Peyer's patch (tissue), 4 donors: ENCODE measurements around the gene LRBA. TPM values are rescaled to one million over a fixed set of nuclear protein-coding genes. Genes with fewer than 3 reads are reported as not detected.

Experiments used
- DNase-seq, 3 donors: peaks; one replicate each; pipeline ENCODE4 v3.0.0-alpha.2; 2017 to 2019
- H3K27ac ChIP-seq, 4 donors: fragments of 200-600 bp; sonication (generic); one replicate each; pipeline ENCODE4 v1.5.1; 2016 to 2019
- H3K27me3 ChIP-seq, 2 donors: fragments of 200-600 bp; sonication (generic); one replicate each; pipeline ENCODE4 v1.5.1; 2019
- H3K36me3 ChIP-seq, 3 donors: fragments of 200-600 bp; sonication (generic); one replicate each; pipeline ENCODE4 v1.5.1; 2016 to 2019
- H3K4me1 ChIP-seq, 4 donors: fragments of 200-600 bp; sonication (generic); one replicate each; pipeline ENCODE4 v1.5.1; 2016 to 2019
- H3K4me3 ChIP-seq, 4 donors: fragments of 200-600 bp; sonication (generic); 1 replicate in 3 of 4; 2 replicates in 1 of 4; pipeline ENCODE4 v1.5.1; 2016 to 2019; ENCODE audit warnings: mild to moderate bottlenecking in 1 of 4
- H3K9me3 ChIP-seq, 4 donors: fragments of 200-600 bp; sonication (generic); one replicate each; pipeline ENCODE4 v1.5.1; 2016 to 2019; ENCODE audit warnings: mild to moderate bottlenecking in 1 of 4
- CTCF ChIP-seq, 6 experiments: fragments of 450-650 bp in 4 of 6; fragments of 200-600 bp in 2 of 6; sonication (generic) in 1 of 6; IDR thresholded peaks; one replicate each; pipeline ENCODE4 v1.5.1; 2017 to 2019; ENCODE audit warnings: antibody characterized with exemption in 6 of 6, mild to moderate bottlenecking in 3 of 6, moderate library complexity in 1 of 6
- POLR2A ChIP-seq, 2 donors: fragments of 450-650 bp; IDR thresholded peaks; one replicate each; pipeline ENCODE4 v1.5.1; 2017; ENCODE audit warnings: antibody characterized with exemption in 2 of 2, mild to moderate bottlenecking in 2 of 2, moderate library complexity in 2 of 2
- total RNA-seq, 4 donors: library from RNA; depleted of rRNA; stranded (reverse); fragments of >200 nt; gene quantifications; one replicate each; pipeline ENCODE4 v1.1.0, GENCODE V29; 2016

Gene LRBA
- total RNA-seq, 4 donors from 2014 or later: 71.5 to 120 (median 91.7) TPM

DNA sequence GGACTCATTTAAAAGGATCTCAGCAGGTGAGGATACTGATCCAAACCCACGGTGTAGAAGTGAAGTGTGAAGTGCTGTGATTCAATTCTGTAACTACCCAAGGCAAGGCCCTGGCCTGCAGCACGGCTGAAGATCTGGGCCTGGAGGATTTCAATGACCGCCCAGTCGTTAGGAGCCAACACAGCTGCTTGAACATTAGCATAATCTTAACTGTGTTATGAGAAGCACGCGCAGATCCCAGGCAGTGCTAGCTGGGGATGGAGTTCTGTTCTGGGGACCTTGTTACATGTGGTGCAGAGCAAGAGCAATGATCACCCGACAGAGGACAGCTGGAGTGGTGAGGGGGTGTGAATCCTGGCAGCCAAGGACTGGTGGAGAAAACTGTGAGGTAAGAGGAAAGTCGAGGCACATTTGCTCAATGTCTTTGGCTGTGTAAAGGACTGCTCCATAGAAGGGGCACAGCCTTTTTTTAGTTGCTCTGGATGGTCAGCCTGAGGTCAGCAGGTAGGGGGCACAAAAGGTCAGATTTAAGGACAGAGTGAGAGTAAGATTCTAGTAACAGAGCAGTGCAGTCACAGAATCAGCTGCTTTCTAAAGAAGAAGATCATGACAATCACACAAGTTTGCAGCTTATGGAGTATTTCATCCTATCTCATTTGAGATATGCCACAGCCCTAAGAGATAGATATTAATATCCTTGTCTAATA, 755.1 kb downstream of the LRBA start:
- TF ChIP-seq POLR2A (IDR thresholded peaks at IDR 0.05) (no peak), CTCF (IDR thresholded peaks at IDR 0.05) (no peak)
- DNase-seq: no peak

DNA sequence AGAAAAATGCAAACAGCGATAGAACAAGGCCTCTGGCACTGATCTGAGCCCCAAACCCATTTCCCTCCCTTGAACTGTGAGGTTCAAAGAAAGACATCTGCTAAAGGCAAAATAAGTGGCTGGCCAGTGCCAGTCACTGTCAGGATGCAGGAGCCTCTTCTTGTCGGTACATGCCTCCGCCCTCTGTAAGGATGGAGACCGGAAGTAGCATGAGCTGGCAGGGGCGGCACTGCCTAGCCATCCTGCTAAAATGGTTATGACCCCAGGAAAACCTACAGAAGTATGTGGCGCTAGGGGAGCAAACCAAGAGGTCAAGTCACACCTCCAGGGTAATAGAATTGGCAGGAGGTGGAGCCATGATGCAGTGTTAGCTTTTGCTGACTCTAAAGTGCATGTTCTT, 756.5 kb downstream of the LRBA start:
- Histone ChIP-seq H3K4me1 (peaks cover 0 to 27% (median 0%) of the 10 kb centered on the region in 4 donors), H3K27me3 (no peaks in the 10 kb centered on the region), H3K4me3 (no peak overlapping the region), H3K9me3 (no peaks in the 10 kb centered on the region), H3K27ac (peak overlapping the region in 1 of 4 donors; percentile 9), H3K36me3 (no peaks in the 10 kb centered on the region)
- no peak for DNase-seq
- TF ChIP-seq CTCF (IDR thresholded peaks at IDR 0.05): no peak
- no peak for TF ChIP-seq POLR2A (IDR thresholded peaks at IDR 0.05)

More for the DNA sequence above, 755.1 kb downstream of the LRBA start:
- peaks cover 0 to 25% (median 0%) of the 10 kb centered on the region in 4 donors for H3K4me1 ChIP-seq
- H3K36me3 ChIP-seq: peaks cover 0 to 9% (median 0%) of the 10 kb centered on the region in 3 donors
- H3K27me3 ChIP-seq: no peaks in the 10 kb centered on the region
- H3K27ac ChIP-seq: no peak overlapping the region
- H3K9me3 ChIP-seq: no peaks in the 10 kb centered on the region
- H3K4me3 ChIP-seq: no peak overlapping the region

GRCh38 chr4:150256841-150257730, 758.0 kb downstream of the LRBA start:
- Histone ChIP-seq H3K4me3 (no peak overlapping the region), H3K4me1 (peaks cover 0 to 30% (median 0%) of the 10 kb centered on the region in 4 donors), H3K36me3 (no peaks in the 10 kb centered on the region), H3K9me3 (no peaks in the 10 kb centered on the region), H3K27me3 (no peaks in the 10 kb centered on the region), H3K27ac (peak overlapping the region; percentile 3 to 73 (median 58))
- peak in 2 of 3 donors; percentile 71 to 74 for DNase-seq
- TF ChIP-seq CTCF (IDR thresholded peaks at IDR 0.05) (peak in 3 of 6 experiments; percentile 4 to 28 (median 18)), POLR2A (IDR thresholded peaks at IDR 0.05) (no peak)

DNA sequence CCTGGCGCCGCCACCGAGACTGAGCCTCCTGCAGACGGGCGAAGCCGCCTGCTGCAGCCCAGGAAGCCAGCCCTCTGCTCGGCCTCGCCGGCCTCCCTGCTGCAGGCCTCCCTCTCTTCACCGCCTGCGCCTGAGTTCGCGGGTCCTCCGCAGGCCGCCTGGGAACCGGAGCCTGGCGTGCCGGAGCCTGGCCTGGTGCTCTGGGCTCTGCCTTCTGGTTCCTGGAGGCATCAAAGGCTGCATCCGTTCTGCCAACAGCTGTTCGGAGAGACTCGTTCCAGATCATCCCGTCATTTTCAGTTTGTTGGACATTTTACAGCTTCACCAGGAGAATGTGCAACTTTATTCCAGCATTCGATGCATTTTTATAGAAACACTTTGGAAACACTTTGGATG, 758.9 kb downstream of the LRBA start:
- Histone ChIP-seq H3K4me3 (no peak overlapping the region), H3K4me1 (peaks cover 0 to 30% (median 0%) of the 10 kb centered on the region in 4 donors), H3K9me3 (no peaks in the 10 kb centered on the region), H3K27ac (peak overlapping the region in 3 of 4 donors; percentile 49 to 73 (median 68)), H3K27me3 (no peaks in the 10 kb centered on the region), H3K36me3 (no peaks in the 10 kb centered on the region)
- DNase-seq: no peak
- TF ChIP-seq CTCF (IDR thresholded peaks at IDR 0.05): no peak
- TF ChIP-seq POLR2A (IDR thresholded peaks at IDR 0.05): no peak

DNA sequence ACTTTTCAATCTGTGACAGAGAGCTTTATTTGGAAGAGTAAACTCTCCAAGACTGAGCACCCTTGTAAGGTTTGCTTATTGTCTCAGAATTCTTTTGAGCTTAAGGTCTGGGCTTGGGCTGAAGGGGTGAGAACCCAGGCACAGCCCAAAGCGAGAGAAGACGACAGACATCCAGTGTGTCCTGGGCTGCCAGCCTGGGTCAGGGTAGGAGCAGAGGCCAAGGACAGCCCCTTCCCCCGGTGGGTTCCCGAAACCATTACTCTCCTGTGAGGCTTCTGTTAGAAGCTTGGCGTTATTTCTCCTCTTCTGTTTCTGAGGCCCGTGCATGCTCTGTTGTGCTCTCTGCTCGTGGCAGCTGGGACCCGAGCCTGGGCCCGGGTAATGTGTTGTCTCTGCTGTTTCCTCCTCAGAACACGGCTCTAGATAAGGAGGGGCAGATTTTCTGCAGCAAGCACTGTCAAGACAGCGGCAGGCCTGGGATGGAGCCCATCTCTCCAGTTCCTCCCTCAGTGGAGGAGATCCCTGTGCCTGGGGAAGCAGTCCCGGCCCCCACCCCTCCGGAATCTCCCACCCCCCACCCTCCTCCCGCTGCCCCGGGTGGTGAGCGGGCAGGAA, 759.4 kb downstream of the LRBA start:
- no peak overlapping the region for H3K4me3 ChIP-seq
- H3K36me3 ChIP-seq: no peaks in the 10 kb centered on the region
- no peak for DNase-seq
- peaks cover 0 to 30% (median 0%) of the 10 kb centered on the region in 4 donors for H3K4me1 ChIP-seq
- TF ChIP-seq POLR2A (IDR thresholded peaks at IDR 0.05) (no peak), CTCF (IDR thresholded peaks at IDR 0.05) (no peak)
- no peaks in the 10 kb centered on the region for H3K9me3 ChIP-seq
- H3K27ac ChIP-seq: peak overlapping the region in 3 of 4 donors; percentile 49 to 73 (median 68)
- no peaks in the 10 kb centered on the region for H3K27me3 ChIP-seq
